GM18858 (cell line): ENCODE data around the gene HOXA13.

Experiments used
- ATAC-seq: cut with Tn5 transposase; IDR thresholded peaks from one replicate; pipeline ENCODE4 v1.9.1; 2021; ENCODE audit not compliant: unreplicated experiment

Gene HOXA13

GRCh38 chr7:27171325-27171636 is 28.6 kb downstream of the HOXA13 start:
- no peak for ATAC-seq

DNA sequence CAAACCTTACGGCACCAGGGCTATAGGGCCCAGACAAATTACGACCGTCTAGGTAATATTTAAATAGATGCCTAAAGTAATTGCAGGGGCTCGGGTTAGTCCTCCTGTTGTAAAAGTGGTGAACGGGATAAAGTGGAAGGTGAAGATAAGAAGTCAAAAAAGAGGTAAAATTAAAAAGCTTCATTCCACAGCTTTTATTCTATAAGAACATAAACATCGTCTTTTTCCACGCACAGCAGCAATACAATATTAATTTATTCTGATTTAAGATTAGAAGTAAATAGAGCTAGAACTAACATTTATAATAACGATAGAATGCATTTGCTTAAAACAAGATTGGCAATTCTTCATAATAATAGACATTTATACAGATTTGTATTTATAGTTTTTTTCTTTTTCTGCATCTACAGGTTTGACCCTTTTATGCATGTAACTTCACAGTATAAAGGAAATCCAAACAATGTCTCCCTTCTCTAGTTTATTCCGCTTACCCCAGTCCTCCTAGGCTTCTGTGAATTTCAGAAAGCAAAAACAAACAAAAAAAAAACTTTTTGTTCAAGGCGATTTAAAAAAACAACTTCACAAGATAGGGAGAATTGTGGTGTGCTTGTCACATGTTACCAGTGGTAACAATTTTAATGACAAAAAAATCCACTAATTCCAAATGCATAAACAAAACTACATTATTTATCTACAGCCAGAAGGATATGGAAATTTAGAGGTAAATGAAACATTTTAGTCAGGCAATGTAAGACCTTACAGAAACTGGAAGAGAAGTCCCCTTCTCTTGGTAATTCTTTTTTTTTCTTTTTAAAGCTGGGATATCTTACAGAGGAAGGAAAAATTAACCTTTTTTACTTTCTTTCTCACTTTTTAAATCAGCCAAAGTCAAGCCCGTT is 29.2 kb downstream of the HOXA13 start:
- ATAC-seq = no peak

DNA sequence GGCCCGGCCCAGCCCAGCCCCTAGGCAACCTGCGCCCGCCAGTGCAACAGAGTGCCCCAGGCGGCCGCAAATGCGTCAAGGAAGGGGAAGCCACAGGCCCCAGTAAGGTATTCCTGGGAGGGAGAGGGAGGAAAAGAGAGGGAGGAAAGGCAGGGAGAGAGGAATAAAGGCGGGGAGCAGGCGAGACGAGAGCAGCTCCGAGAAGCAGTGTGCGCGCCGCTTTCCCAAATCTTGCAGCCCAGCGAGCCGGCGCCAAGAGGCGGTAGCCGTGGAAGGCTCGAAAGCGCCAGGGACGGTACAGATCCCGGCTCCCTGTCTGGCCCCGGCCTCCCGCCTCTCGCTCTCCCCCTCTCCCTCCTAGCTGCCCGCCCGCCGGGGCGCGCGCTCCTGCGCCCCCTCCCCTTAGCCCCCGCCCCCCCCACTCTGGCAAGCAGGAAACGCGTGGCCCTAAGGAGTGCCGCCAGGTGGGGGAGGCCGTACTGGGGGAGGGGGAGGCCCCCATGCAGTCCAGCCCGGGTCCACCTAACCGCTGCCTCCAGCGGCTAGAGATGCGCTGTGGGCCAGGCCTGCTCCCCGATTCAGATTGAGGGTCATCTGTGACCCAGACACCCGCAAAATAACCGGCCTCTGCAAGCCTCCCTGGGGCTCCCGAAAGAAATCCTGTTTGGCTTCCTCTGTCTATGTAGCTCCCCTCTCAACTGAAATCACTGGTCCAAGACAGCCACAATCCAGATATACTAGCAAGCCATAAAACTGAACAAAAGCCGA is 30.0 kb downstream of the HOXA13 start:
- ATAC-seq = no peak

DNA sequence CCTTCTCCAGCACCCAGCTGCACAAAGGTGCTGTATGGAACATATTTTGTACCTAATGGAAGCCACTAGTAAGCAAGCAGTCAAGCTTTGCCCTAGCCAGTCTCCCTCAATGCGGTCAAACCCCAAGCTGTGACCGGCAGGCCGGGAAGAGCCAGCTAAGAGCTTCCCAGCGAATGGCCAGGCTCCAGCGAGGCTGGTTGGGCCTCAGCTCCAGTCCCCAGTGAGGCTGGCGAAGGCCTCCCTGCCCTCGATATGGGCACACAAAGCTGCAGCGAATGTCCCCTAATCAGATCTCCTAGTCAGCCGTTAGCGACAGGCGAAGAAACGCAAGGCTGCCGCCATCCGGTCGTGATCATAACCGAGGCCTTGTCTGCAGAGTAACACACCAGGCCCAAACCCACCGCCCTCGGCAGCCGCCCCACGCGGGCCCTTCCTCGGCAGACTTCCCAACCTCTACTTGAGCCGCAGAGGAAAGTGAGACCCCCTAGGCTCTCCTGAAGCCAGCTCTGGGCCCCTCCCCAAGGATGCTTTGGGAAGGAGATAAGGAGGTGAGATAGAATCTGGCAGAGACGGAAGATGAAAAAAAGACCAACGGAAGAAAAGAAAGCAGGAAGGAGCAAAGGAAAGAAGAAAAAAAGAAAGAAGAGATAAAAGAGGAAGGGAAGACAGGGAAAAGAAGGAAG is 31.5 kb downstream of the HOXA13 start:
- no peak for ATAC-seq

DNA sequence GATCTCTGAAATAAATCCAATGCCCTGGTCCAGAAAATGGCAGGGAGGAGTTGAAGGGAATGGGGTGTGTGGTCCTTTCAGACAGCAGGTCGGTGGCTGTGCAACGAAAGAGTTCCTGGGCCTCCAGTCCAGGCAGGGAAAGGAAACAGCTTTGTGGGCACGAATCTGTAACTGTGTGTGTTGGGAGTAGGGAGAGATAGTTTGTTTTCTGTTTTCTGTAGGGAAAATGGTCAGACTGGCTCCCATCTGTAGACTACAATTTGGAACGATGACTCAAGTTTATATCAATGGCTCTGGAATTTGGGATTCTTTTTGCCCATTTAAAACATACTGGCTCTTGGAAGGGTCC is 32.0 kb downstream of the HOXA13 start:
- no peak for ATAC-seq

- ATAC-seq = no peak
These were observed 33.1 kb downstream of the HOXA13 start for GRCh38 chr7:27166531-27167505.

DNA sequence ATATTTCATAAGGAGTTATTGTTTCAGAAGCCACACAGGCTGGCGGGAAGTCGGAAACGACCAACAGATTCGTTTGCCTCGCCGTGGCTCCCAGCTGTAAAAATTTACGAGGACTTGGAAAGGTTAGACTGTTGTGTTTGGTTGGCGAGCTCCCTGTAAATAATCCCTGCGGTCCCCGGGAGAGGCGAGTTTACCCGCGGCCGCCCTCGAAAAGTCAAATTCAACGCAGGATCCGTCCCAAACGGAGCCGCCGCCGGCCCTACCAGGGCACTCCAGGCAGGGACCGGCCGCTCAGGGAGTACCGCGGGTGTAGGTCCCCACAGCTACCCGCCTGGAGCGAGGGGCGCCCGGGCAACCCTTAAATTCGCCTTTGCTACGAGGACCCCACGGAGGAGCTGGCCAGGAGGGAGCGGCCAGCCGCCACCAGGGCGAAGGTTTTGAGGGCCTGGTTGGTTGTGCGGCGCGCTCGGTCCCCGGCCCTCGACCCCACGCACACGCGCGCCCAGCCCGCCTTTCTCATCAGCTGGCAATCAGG is 33.8 kb downstream of the HOXA13 start:
- no peak for ATAC-seq

DNA sequence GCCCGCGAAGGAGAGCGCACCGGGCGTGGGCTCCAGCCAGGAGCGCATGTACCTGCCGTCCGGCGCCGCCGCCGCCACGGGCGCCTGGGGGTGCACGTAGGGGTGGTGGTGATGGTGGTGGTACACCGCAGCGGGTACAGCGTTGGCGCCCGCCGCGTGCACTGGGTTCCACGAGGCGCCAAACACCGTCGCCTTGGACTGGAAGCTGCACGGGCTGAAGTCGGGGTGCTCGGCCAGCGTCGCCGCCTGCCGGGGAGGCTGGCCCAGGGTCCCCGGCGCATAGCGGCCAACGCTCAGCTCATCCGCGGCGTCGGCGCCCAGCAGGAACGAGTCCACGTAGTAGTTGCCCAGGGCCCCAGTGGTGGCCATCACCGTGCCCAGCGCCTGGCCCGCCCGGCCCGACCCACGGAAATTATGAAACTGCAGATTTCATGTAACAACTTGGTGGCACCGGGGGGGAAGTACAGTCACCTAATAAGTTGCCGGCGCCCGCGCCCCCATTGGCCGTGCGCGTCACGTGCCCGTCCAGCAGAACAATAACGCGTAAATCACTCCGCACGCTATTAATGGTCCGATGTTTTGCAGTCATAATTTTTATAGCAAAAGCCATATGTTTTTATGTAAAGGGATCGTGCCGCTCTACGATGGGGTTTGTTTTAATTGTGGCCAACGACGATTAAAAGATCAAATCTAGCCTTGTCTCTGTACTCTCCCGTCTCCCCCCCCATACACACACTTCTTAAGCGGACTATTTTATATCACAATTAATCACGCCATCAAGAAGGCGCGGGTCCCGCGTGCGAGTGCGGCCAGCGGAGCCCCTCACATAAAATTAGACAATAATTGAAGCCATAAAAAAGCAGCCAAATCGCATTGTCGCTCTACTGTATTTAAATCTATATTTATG is 34.5 kb downstream of the HOXA13 start, which contains the start of gene HOXA9:
TSS of gene HOXA9 (minus strand) at position 449 of the 907 bp plus-strand sequence. CDS start at position 369, 80 bp downstream.
- no peak for ATAC-seq

- ATAC-seq = no peak
These were observed 35.4 kb downstream of the HOXA13 start for GRCh38 chr7:27164367-27165088.

GRCh38 chr7:27164045-27164366 is 35.9 kb downstream of the HOXA13 start:
- no peak for ATAC-seq

- no peak for ATAC-seq
These were observed 36.4 kb downstream of the HOXA13 start for GRCh38 chr7:27163288-27164044.

GRCh38 chr7:27162561-27163287 is 37.2 kb downstream of the HOXA13 start:
- ATAC-seq = no peak

- ATAC-seq = no peak
These were observed 38.0 kb downstream of the HOXA13 start for GRCh38 chr7:27161721-27162560.

GRCh38 chr7:27161214-27161720 is 38.6 kb downstream of the HOXA13 start:
- no peak for ATAC-seq

- ATAC-seq = no peak
These were observed 39.2 kb downstream of the HOXA13 start for GRCh38 chr7:27160546-27161213.

DNA sequence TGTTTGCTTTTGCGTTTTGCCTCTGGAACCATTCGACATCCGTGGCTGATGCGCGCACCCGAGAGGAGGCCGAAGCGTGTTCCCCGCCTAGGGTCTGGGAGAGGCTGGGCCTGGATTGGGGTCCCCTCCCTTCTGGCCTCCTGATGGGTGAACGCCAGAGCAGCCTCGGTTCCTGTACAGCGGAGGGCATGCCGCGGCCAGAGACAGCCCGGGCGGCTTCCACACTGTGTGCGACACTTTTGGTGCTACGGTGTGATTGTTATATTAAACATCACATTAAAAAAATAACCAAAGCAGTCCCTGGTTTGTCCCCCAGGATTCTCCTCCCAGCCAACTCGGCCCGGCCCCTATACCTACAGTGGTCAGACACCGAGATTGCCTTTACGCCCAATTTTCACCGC is 39.7 kb downstream of the HOXA13 start:
- no peak for ATAC-seq
